Endothelial cell of hepatic sinusoid (primary cell): ENCODE data around the gene NOL8.

Experiments used
- in situ Hi-C: cut with HindIII; loops from 2 replicates; pipeline ENCODE4 v1.10.0; 2017; ENCODE audit warnings: low sequenced_read_pairs

NOL8 gene

GRCh38 chr9:92325269-92325990, at the start of gene NOL8, which contains the start of gene CENPP:
Gene NOL8, minus strand, starts transcription at chr9:92325350. Its CDS starts 1,189 bp downstream, at chr9:92324161.
Gene CENPP, plus strand, starts transcription at chr9:92325953.
- in situ Hi-C loops, result no loop called here

- in situ Hi-C loops, result loop anchor here (25.0 kb wide), 1 partner anchor 214 kb away; no protein-coding TSS in a partner anchor
These were observed 48.0 kb upstream of the NOL8 start for GRCh38 chr9:92373167-92373566.

GRCh38 chr9:92369075-92369474, 43.9 kb upstream of the NOL8 start:
- in situ Hi-C loops, result loop anchor here (25.0 kb wide), 1 partner anchor 218 kb away; no protein-coding TSS in a partner anchor

GRCh38 chr9:92360083-92360482, 34.9 kb upstream of the NOL8 start:
- in situ Hi-C loops, result loop anchor here (25.0 kb wide), 1 partner anchor 227 kb away; no protein-coding TSS in a partner anchor

GRCh38 chr9:92359394-92359995, 34.3 kb upstream of the NOL8 start:
- in situ Hi-C loops, result loop anchor here (25.0 kb wide), 1 partner anchor 228 kb away; no protein-coding TSS in a partner anchor

- in situ Hi-C loops, result loop anchor here (25.0 kb wide), 1 partner anchor 234 kb away; no protein-coding TSS in a partner anchor
These were observed 27.9 kb upstream of the NOL8 start for GRCh38 chr9:92353051-92353450.

- in situ Hi-C loops, result loop anchor here (25.0 kb wide), 1 partner anchor 237 kb away; no protein-coding TSS in a partner anchor
These were observed 25.6 kb upstream of the NOL8 start for GRCh38 chr9:92350740-92351133.

GRCh38 chr9:92349771-92350739, 24.9 kb upstream of the NOL8 start:
- in situ Hi-C loops, result loop anchor here (25.0 kb wide), 1 partner anchor 237 kb away; no protein-coding TSS in a partner anchor

GRCh38 chr9:92345582-92345981, 20.4 kb upstream of the NOL8 start:
- in situ Hi-C loops, result no loop called here

- in situ Hi-C loops, result no loop called here
These were observed 17.8 kb upstream of the NOL8 start for GRCh38 chr9:92342825-92343488.

GRCh38 chr9:92341578-92341977, 16.4 kb upstream of the NOL8 start:
- in situ Hi-C loops, result no loop called here

- in situ Hi-C loops, result no loop called here
These were observed 8.1 kb upstream of the NOL8 start for GRCh38 chr9:92333282-92333634.

- in situ Hi-C loops, result no loop called here
These were observed 7.6 kb upstream of the NOL8 start for GRCh38 chr9:92332577-92333281.

GRCh38 chr9:92328225-92328624, 3.1 kb upstream of the NOL8 start:
- in situ Hi-C loops, result no loop called here

GRCh38 chr9:92327283-92327850, 2.2 kb upstream of the NOL8 start:
- in situ Hi-C loops, result no loop called here

GRCh38 chr9:92325991-92326500, 896 bp upstream of the NOL8 start:
- in situ Hi-C loops, result no loop called here

GRCh38 chr9:92324889-92325268, 271 bp downstream of the NOL8 start:
- in situ Hi-C loops, result no loop called here

GRCh38 chr9:92324431-92324830, 719 bp downstream of the NOL8 start:
- in situ Hi-C loops, result no loop called here

GRCh38 chr9:92315456-92315855, 9.7 kb downstream of the NOL8 start:
- in situ Hi-C loops, result no loop called here
